Measurements from ENCODE around the gene ZNF302. TPM values are rescaled to one million over a fixed set of nuclear protein-coding genes. Genes with fewer than 3 reads are reported as not detected.
"Not testable (repeated sequence)": the region's sequence is repeated elsewhere in the genome, so short reads cannot be mapped to it uniquely, and the experiment has no call there.

Gene ZNF302
- total RNA-seq, 3 donors from 2014 or later (not counting 1 experiment from before 2014, with no cell fraction given) = 13.8 to 23.6 (median 17.8) TPM

DNA sequence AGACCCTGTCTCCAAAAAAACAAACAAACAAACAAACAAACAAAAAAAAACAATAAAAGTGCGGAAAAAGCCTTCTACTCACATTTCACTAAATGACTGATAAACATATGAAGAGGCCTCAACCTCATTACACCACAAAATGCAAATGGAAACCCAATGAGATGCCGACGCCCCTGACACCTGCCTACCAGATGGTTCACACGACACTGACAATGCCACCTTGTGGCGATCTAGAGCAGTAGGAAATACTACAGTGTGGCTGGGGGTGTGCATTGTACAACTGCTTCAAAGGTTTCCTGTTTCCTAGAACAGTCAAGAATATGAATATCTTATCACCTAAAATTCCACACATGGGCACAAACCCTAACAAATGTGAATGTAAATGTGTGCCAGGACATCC lies 14.6 kb upstream of the ZNF302 start:
- ATAC-seq (peak; percentile 75 to 88 (median 79)), DNase-seq (peak in 1 of 2 donors; percentile 77)
- 42% methylated on average over 5 of the region's 5 CpGs for WGBS (ENCODE audit: insufficient coverage)
- TF ChIP-seq, protein P1, sequence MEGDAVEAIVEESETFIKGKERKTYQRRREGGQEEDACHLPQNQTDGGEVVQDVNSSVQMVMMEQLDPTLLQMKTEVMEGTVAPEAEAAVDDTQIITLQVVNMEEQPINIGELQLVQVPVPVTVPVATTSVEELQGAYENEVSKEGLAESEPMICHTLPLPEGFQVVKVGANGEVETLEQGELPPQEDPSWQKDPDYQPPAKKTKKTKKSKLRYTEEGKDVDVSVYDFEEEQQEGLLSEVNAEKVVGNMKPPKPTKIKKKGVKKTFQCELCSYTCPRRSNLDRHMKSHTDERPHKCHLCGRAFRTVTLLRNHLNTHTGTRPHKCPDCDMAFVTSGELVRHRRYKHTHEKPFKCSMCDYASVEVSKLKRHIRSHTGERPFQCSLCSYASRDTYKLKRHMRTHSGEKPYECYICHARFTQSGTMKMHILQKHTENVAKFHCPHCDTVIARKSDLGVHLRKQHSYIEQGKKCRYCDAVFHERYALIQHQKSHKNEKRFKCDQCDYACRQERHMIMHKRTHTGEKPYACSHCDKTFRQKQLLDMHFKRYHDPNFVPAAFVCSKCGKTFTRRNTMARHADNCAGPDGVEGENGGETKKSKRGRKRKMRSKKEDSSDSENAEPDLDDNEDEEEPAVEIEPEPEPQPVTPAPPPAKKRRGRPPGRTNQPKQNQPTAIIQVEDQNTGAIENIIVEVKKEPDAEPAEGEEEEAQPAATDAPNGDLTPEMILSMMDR (IDR thresholded peaks at IDR 0.05) = peak; percentile 37
- intact Hi-C loops (cut with micrococcal nuclease) = no loop called here
- no peak overlapping the region for H3K27ac ChIP-seq (ENCODE audit: low read length)
- Mint-ChIP-seq H3K4me1 (peaks cover 9 to 26% of the 10 kb centered on the region in 2 donors), H3K36me3 (no peaks in the 10 kb centered on the region), H3K27me3 (ENCODE audit: low read depth in 2 of 2) (peaks cover 10 to 20% of the 10 kb centered on the region in 2 donors), H3K27ac (peak overlapping the region; percentile 5 to 49), H3K9me3 (no peaks in the 10 kb centered on the region), H3K4me3 (no peak overlapping the region)
- no peaks in the 10 kb centered on the region for H3K9me3 ChIP-seq (ENCODE audit: control insufficient read depth, insufficient read depth, low read length)
- H3K36me3 ChIP-seq (ENCODE audit: control insufficient read depth, insufficient read depth, low read length) = no peaks in the 10 kb centered on the region
- no peaks in the 10 kb centered on the region for H3K27me3 ChIP-seq (ENCODE audit: control insufficient read depth, insufficient read depth, low read length)
- H3K4me1 ChIP-seq (ENCODE audit: control insufficient read depth, insufficient read depth, low read length) = peaks cover 13% of the 10 kb centered on the region
- no peak overlapping the region for H3K4me3 ChIP-seq (ENCODE audit: low read length)

DNA sequence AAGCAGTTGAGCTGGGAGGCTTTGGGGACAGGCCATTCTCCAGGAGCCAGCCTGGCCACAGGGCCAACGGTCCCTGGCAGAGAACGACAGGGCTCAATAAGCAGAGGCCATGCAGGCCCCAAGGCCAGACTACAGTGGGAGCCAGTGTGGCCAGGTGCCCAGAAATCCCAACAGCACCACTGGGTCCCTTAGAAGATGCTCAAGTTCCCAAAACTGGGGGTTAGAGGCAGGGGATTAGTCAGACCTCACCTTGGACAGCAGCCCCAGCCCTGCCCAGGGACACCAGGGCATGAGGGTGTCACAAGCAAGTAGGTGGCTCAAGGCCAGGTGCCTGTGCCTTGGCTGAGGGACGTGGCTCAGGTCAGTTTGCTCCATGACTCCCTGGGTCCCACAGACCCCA lies 13.3 kb upstream of the ZNF302 start:
- Histone ChIP-seq H3K27ac (ENCODE audit: low read length) (no peak overlapping the region), H3K9me3 (ENCODE audit: control insufficient read depth, insufficient read depth, low read length) (no peaks in the 10 kb centered on the region), H3K4me3 (ENCODE audit: low read length) (no peak overlapping the region), H3K36me3 (ENCODE audit: control insufficient read depth, insufficient read depth, low read length) (no peaks in the 10 kb centered on the region), H3K27me3 (ENCODE audit: control insufficient read depth, insufficient read depth, low read length) (no peaks in the 10 kb centered on the region), H3K4me1 (ENCODE audit: control insufficient read depth, insufficient read depth, low read length) (peaks cover 14% of the 10 kb centered on the region)
- peaks cover 3 to 17% of the 10 kb centered on the region in 2 donors for H3K27me3 Mint-ChIP-seq (ENCODE audit: low read depth in 2 of 2)
- H3K4me1 Mint-ChIP-seq = peaks cover 9 to 26% of the 10 kb centered on the region in 2 donors
- DNase-seq = no peak
- 90% methylated on average over 3 of the region's 3 CpGs for WGBS (ENCODE audit: insufficient coverage)
- intact Hi-C loops (cut with micrococcal nuclease) = no loop called here
- no peaks in the 10 kb centered on the region for H3K36me3 Mint-ChIP-seq
- H3K27ac Mint-ChIP-seq = no peak overlapping the region
- H3K4me3 Mint-ChIP-seq = no peak overlapping the region
- no peaks in the 10 kb centered on the region for H3K9me3 Mint-ChIP-seq
- ATAC-seq = no peak
- TF ChIP-seq, protein P1 (IDR thresholded peaks at IDR 0.05) = no peak

DNA sequence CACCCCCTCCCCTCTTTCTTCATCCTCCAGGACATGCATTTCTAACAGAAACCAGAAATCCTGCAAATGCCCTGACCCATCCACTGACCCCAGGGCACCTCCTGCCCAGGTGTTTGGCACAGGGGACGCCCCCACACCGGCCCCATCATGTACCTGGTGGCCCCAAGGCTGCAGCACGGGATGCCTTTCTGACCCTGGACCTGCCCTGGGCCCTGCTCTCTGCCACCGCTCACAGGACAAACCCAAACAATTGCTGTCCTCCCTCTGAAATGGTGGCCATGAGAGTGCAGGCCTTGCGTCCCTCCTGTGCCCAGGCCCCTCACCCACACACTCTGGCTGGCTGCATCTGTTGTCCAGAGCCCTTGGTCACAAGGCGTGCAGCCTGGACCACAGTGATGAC lies 12.6 kb upstream of the ZNF302 start:
- Mint-ChIP-seq H3K27ac (no peak overlapping the region), H3K27me3 (ENCODE audit: low read depth in 2 of 2) (peaks cover 0 to 10% of the 10 kb centered on the region in 2 donors), H3K36me3 (no peaks in the 10 kb centered on the region), H3K4me3 (no peak overlapping the region), H3K4me1 (peaks cover 9 to 26% of the 10 kb centered on the region in 2 donors), H3K9me3 (no peaks in the 10 kb centered on the region)
- H3K27me3 ChIP-seq (ENCODE audit: control insufficient read depth, insufficient read depth, low read length) = no peaks in the 10 kb centered on the region
- DNase-seq = no peak
- H3K4me3 ChIP-seq (ENCODE audit: low read length) = no peak overlapping the region
- TF ChIP-seq, protein P1 (IDR thresholded peaks at IDR 0.05) = no peak
- peaks cover 14% of the 10 kb centered on the region for H3K4me1 ChIP-seq (ENCODE audit: control insufficient read depth, insufficient read depth, low read length)
- no peaks in the 10 kb centered on the region for H3K36me3 ChIP-seq (ENCODE audit: control insufficient read depth, insufficient read depth, low read length)
- intact Hi-C loops (cut with micrococcal nuclease) = no loop called here
- no peak for ATAC-seq
- H3K27ac ChIP-seq (ENCODE audit: low read length) = no peak overlapping the region
- no peaks in the 10 kb centered on the region for H3K9me3 ChIP-seq (ENCODE audit: control insufficient read depth, insufficient read depth, low read length)
- WGBS (ENCODE audit: insufficient coverage) = 77% methylated on average over 6 of the region's 6 CpGs

DNA sequence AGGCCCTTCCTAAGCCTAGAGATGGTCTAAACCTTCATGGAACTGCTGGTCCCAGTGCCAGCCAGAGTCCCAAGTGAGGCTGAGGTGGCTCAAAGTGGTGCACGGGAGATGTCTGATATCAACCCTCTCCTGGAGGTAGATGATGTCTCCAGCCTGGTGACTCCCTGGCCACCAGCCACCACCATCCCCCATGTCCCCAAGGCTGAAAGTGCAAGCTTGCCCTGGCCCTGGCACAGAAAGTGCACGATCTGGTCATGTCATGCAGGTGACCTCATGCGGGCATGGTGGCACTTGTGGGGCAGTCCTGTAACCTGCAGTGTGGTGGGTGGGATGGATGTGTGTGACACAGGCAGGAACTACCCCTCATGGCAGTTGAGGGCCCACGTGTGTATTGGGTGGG lies 12.2 kb upstream of the ZNF302 start:
- H3K27me3 Mint-ChIP-seq (ENCODE audit: low read depth in 2 of 2); intact Hi-C loops (cut with micrococcal nuclease); H3K9me3 Mint-ChIP-seq: not testable (repeated sequence)

More for the DNA sequence above, 12.2 kb upstream of the ZNF302 start:
- 96% methylated on average over 3 of the region's 4 CpGs for WGBS (ENCODE audit: insufficient coverage)
- H3K4me3 ChIP-seq (ENCODE audit: low read length); ATAC-seq; H3K36me3 Mint-ChIP-seq; H3K36me3 ChIP-seq (ENCODE audit: control insufficient read depth, insufficient read depth, low read length); H3K27ac ChIP-seq (ENCODE audit: low read length); H3K27me3 ChIP-seq (ENCODE audit: control insufficient read depth, insufficient read depth, low read length); H3K4me3 Mint-ChIP-seq; H3K27ac Mint-ChIP-seq; H3K9me3 ChIP-seq (ENCODE audit: control insufficient read depth, insufficient read depth, low read length); DNase-seq: not testable (repeated sequence)
- peaks cover 14% of the 10 kb centered on the region for H3K4me1 ChIP-seq (ENCODE audit: control insufficient read depth, insufficient read depth, low read length)
- H3K4me1 Mint-ChIP-seq = peaks cover 9 to 26% of the 10 kb centered on the region in 2 donors
